Neural cell (in vitro differentiated cells): Measurements from ENCODE around the gene RFX4. TPM values are rescaled to one million over a fixed set of nuclear protein-coding genes. Genes with fewer than 3 reads are reported as not detected.

ENCODE experiments used
- H2AFZ ChIP-seq: fragments of 200-600, 300-800 bp; sonication (generic), shearing (Covaris generic); 2 replicates; pipeline ENCODE4 v1.6.0; 2014; ENCODE audit warnings: low read depth, mild to moderate bottlenecking, antibody characterized with exemption, low read length, moderate library complexity
- H3F3A ChIP-seq: fragments of 200-600 bp; shearing (Covaris generic); 2 replicates; pipeline ENCODE4 v1.6.1; 2016; ENCODE audit warnings: mild to moderate bottlenecking, moderate library complexity, mixed read lengths, antibody characterized with exemption, low read length; ENCODE audit not compliant: insufficient read depth, poor library complexity, severe bottlenecking
- H3K27ac ChIP-seq: fragments of 200-600, 300-800 bp; sonication (generic), shearing (Covaris generic); 2 replicates; pipeline ENCODE4 v1.5.1; 2014; ENCODE audit warnings: mild to moderate bottlenecking, low read length, moderate library complexity
- H3K27me3 ChIP-seq: fragments of 300-800, 200-600 bp; sonication (generic), shearing (Covaris generic); 2 replicates; pipeline ENCODE4 v1.6.0; 2014; ENCODE audit warnings: mild to moderate bottlenecking, low read depth, low read length, moderate library complexity; ENCODE audit not compliant: insufficient read depth
- H3K36me3 ChIP-seq: fragments of 300-800, 200-600 bp; sonication (generic), shearing (Covaris generic); 2 replicates; pipeline ENCODE4 v1.5.1; 2014; ENCODE audit warnings: mild to moderate bottlenecking, antibody characterized with exemption, low read length, moderate library complexity; ENCODE audit not compliant: insufficient read depth
- H3K4me2 ChIP-seq: fragments of 300-800, 200-600 bp; sonication (generic), shearing (Covaris generic); 2 replicates; pipeline ENCODE4 v1.6.0; 2014; ENCODE audit warnings: mild to moderate bottlenecking, low read length
- H3K4me3 ChIP-seq: fragments of 300-800, 200-600 bp; sonication (generic), shearing (Covaris generic); 2 replicates; pipeline ENCODE4 v1.5.1; 2014; ENCODE audit warnings: mild to moderate bottlenecking, low read length, moderate library complexity
- H3K79me2 ChIP-seq: fragments of 200-600 bp; shearing (Covaris generic); replicated peaks from 2 replicates; pipeline ENCODE4 v1.6.0; 2014; ENCODE audit warnings: mild to moderate bottlenecking, low read length, moderate library complexity; ENCODE audit not compliant: insufficient read depth
- H3K9ac ChIP-seq: fragments of 300-800, 200-600 bp; sonication (generic), shearing (Covaris generic); 2 replicates; pipeline ENCODE4 v1.6.1; 2016; ENCODE audit warnings: mild to moderate bottlenecking, low read length, mixed read lengths
- H3K9me2 ChIP-seq: fragments of 200-600 bp; shearing (Covaris generic); 2 replicates; pipeline ENCODE4 v1.6.1; 2016; ENCODE audit warnings: mild to moderate bottlenecking, low read length, mixed read lengths; ENCODE audit not compliant: insufficient read depth
- H3K9me3 ChIP-seq: fragments of 200-600, 300-800 bp; sonication (generic), shearing (Covaris generic); 2 replicates; pipeline ENCODE4 v1.6.1; 2016; ENCODE audit warnings: mild to moderate bottlenecking, mixed run types, low read length, moderate library complexity, mixed read lengths
- H4K20me1 ChIP-seq: fragments of 200-600 bp; shearing (Covaris generic); 2 replicates; pipeline ENCODE4 v1.6.1; 2016; ENCODE audit warnings: mild to moderate bottlenecking, mixed run types; ENCODE audit not compliant: insufficient read depth
- EP300 ChIP-seq: fragments of 450-650 bp; conservative IDR thresholded peaks from 2 replicates; pipeline ENCODE4 v1.6.1; 2014; ENCODE audit warnings: antibody characterized with exemption, mild to moderate bottlenecking, moderate library complexity; ENCODE audit not compliant: poor library complexity, severe bottlenecking
- EZH2 ChIP-seq: fragments of 200-600, 300-800 bp; shearing (Covaris generic), sonication (generic); IDR thresholded peaks from 2 replicates; pipeline ENCODE4 v1.6.1; 2014; ENCODE audit warnings: antibody characterized with exemption, low read length, borderline replicate concordance, mild to moderate bottlenecking; ENCODE audit not compliant: insufficient read depth, poor library complexity, severe bottlenecking
- MXI1 ChIP-seq: fragments of 450-650 bp; conservative IDR thresholded peaks from 2 replicates; pipeline ENCODE4 v1.6.1; 2014; ENCODE audit warnings: antibody characterized with exemption, mild to moderate bottlenecking; ENCODE audit not compliant: poor library complexity, severe bottlenecking
- POLR2AphosphoS5 ChIP-seq: IDR thresholded peaks from 2 replicates; pipeline ENCODE4 v1.6.1; 2012
- RAD21 ChIP-seq: fragments of 450-650 bp; conservative IDR thresholded peaks from 2 replicates; pipeline ENCODE4 v1.6.1; 2014; ENCODE audit warnings: antibody characterized with exemption, mild to moderate bottlenecking, moderate library complexity
- REST ChIP-seq: IDR thresholded peaks from 2 replicates; pipeline ENCODE4 v1.6.1; 2012; ENCODE audit warnings: borderline replicate concordance
- SMC3 ChIP-seq: fragments of 450-650 bp; conservative IDR thresholded peaks from 2 replicates; pipeline ENCODE4 v1.6.1; 2014; ENCODE audit warnings: antibody characterized with exemption, mild to moderate bottlenecking, moderate library complexity; ENCODE audit not compliant: poor library complexity
- TAF1 ChIP-seq: IDR thresholded peaks from 2 replicates; pipeline ENCODE4 v1.6.1; 2012; ENCODE audit warnings: low read depth
- polyA plus RNA-seq: library from polyadenylated mRNA; depleted of rRNA; stranded (reverse); fragments of >200 nt; gene quantifications from 2 replicates; pipeline ENCODE4 v1.2.3, GENCODE V29; 2014
- TF ChIP-seq, protein P1 (sequence below): fragments of 450-650 bp; IDR thresholded peaks from 2 replicates; pipeline ENCODE4 v1.5.1; 2014; ENCODE audit warnings: antibody characterized with exemption, mild to moderate bottlenecking, moderate library complexity; ENCODE audit not compliant: poor library complexity, severe bottlenecking

The RFX4 gene
- polyA plus RNA-seq, 1 donor from 2014 or later: 0.22 TPM

- H3K79me2 ChIP-seq: no peaks in the 10 kb centered on the region
- H4K20me1 ChIP-seq: no peaks in the 10 kb centered on the region
- no peak overlapping the region for H3K4me3 ChIP-seq
- H3F3A ChIP-seq: no peaks in the 10 kb centered on the region
- H3K4me2 ChIP-seq: no peak overlapping the region
- TF ChIP-seq MXI1: no peak
- TF ChIP-seq, protein P1, sequence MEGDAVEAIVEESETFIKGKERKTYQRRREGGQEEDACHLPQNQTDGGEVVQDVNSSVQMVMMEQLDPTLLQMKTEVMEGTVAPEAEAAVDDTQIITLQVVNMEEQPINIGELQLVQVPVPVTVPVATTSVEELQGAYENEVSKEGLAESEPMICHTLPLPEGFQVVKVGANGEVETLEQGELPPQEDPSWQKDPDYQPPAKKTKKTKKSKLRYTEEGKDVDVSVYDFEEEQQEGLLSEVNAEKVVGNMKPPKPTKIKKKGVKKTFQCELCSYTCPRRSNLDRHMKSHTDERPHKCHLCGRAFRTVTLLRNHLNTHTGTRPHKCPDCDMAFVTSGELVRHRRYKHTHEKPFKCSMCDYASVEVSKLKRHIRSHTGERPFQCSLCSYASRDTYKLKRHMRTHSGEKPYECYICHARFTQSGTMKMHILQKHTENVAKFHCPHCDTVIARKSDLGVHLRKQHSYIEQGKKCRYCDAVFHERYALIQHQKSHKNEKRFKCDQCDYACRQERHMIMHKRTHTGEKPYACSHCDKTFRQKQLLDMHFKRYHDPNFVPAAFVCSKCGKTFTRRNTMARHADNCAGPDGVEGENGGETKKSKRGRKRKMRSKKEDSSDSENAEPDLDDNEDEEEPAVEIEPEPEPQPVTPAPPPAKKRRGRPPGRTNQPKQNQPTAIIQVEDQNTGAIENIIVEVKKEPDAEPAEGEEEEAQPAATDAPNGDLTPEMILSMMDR: no peak
- TF ChIP-seq RAD21: no peak
- no peak for TF ChIP-seq REST
- no peak overlapping the region for H2AFZ ChIP-seq
- H3K9ac ChIP-seq: no peak overlapping the region
- H3K9me2 ChIP-seq: no peaks in the 10 kb centered on the region
- H3K9me3 ChIP-seq: no peaks in the 10 kb centered on the region
- no peaks in the 10 kb centered on the region for H3K36me3 ChIP-seq
- H3K27me3 ChIP-seq: no peaks in the 10 kb centered on the region
- no peak overlapping the region for H3K27ac ChIP-seq
Observed at GRCh38 chr12:106769546-106769945, 186.7 kb downstream of the RFX4 start.

DNA sequence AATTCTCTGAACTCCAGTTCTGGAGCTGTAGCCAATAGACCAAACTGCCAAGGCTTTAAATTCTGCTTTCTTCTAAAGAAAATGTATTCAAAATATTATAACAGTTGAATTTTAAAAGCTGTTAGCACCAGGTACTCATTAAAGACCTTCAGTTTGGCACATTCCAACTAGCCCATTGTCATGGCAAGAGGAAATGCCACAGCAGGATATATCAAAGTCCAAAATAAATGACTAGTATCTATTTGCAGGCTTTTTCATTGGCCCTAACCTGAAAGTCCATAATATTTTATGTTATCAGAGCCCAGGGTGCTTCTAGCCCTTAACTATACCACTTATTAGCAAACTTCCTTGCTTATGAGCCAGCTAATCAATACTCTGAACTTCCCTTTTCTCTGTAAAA, 188.6 kb downstream of the RFX4 start:
- Histone ChIP-seq H4K20me1 (no peaks in the 10 kb centered on the region), H3K79me2 (peaks cover 16% of the 10 kb centered on the region), H3K36me3 (no peaks in the 10 kb centered on the region), H3K9me2 (no peaks in the 10 kb centered on the region), H3K9me3 (no peaks in the 10 kb centered on the region), H3K9ac (no peak overlapping the region), H3F3A (no peaks in the 10 kb centered on the region), H3K4me3 (no peak overlapping the region), H2AFZ (no peak overlapping the region), H3K27me3 (no peaks in the 10 kb centered on the region), H3K27ac (no peak overlapping the region), H3K4me2 (no peak overlapping the region)
- TF ChIP-seq REST: no peak
- no peak for TF ChIP-seq EZH2
- TF ChIP-seq RAD21: no peak
- no peak for TF ChIP-seq EP300
- TF ChIP-seq SMC3: no peak
- TF ChIP-seq, protein P1: no peak
- TF ChIP-seq POLR2AphosphoS5: no peak
- no peak for TF ChIP-seq TAF1
- no peak for TF ChIP-seq MXI1
